ENCODE results near the gene ENPP6.

ENPP6 gene

DNA sequence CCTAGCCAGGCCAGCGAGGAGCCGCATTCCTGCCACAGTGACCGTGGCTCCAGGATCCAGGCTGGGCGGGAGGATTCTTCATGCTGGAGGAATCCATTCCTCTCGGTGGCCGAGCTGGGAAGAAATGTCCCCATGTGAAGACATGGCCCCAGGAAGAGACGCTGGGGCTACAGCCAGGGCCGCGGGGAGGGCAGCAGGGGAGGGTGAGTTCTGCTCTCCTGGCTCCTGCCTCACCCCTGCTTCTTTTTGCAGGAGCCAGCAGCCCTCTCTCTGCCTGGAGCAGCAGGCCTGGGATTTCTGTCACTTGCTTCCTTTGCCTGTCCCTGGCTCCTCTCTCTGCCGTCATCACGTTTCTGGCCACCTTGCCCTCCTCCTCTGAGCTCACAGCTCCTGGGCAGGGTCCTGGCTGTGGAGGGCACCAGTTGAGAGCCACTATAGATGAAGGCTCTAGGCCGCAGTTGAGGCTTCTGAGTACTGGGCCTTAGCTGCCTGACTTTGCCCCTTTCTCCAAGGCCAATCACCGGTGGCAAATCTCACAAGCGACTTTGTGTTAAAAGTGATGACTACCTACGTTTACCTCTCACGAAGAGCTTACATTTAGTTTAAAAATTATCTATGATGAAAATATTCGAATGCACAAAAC lies 48.3 kb downstream of the ENPP6 start:
- H3K27ac ChIP-seq (ENCODE audit: extremely low read depth, low read depth, low read length): no peak overlapping the region
- TF ChIP-seq KLF7 (tag by site-specific recombination; IDR thresholded peaks at IDR 0.05; ENCODE audit: borderline replicate concordance) (no peak), ZNF302 (tag by site-specific recombination; IDR thresholded peaks at IDR 0.05; ENCODE audit: low read depth) (no peak), ZEB2 (tag by site-specific recombination; IDR thresholded peaks at IDR 0.05) (no peak), ZNF501 (tag by site-specific recombination; IDR thresholded peaks at IDR 0.05) (no peak), ZNF239 (tag by site-specific recombination; IDR thresholded peaks at IDR 0.05) (no peak), FEZF1 (tag by site-specific recombination; IDR thresholded peaks at IDR 0.05) (no peak), ZNF701 (tag by site-specific recombination; IDR thresholded peaks at IDR 0.05) (no peak), GLI4 (tag by site-specific recombination; IDR thresholded peaks at IDR 0.05) (no peak), ZNF184 (tag by site-specific recombination; IDR thresholded peaks at IDR 0.05) (no peak), ZNF776 (tag by site-specific recombination; IDR thresholded peaks at IDR 0.05; ENCODE audit: borderline replicate concordance) (no peak), ZNF521 (tag by site-specific recombination; IDR thresholded peaks at IDR 0.05) (no peak), GLIS1 (tag by site-specific recombination; IDR thresholded peaks at IDR 0.05) (no peak)
- TF ChIP-seq, protein P1, sequence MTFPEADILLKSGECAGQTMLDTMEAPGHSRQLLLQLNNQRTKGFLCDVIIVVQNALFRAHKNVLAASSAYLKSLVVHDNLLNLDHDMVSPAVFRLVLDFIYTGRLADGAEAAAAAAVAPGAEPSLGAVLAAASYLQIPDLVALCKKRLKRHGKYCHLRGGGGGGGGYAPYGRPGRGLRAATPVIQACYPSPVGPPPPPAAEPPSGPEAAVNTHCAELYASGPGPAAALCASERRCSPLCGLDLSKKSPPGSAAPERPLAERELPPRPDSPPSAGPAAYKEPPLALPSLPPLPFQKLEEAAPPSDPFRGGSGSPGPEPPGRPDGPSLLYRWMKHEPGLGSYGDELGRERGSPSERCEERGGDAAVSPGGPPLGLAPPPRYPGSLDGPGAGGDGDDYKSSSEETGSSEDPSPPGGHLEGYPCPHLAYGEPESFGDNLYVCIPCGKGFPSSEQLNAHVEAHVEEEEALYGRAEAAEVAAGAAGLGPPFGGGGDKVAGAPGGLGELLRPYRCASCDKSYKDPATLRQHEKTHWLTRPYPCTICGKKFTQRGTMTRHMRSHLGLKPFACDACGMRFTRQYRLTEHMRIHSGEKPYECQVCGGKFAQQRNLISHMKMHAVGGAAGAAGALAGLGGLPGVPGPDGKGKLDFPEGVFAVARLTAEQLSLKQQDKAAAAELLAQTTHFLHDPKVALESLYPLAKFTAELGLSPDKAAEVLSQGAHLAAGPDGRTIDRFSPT (tag by site-specific recombination; IDR thresholded peaks at IDR 0.05): no peak
- CTCF ChIA-PET: interaction anchor here (0.6 to 2.2 kb wide), 3 partner anchors 11 to 550 kb away, joined by 4 to 7 read pairs (median 4); no protein-coding TSS in a partner anchor
- no peaks in the 10 kb centered on the region for H3K36me3 ChIP-seq (ENCODE audit: control insufficient read depth in 2 of 2, insufficient read depth in 1 of 2, low read length in 2 of 2)
- no peaks in the 10 kb centered on the region for H3K9me3 ChIP-seq (ENCODE audit: control insufficient read depth, insufficient read depth, low read depth, low read length)
- POLR2A ChIA-PET: no interaction called here
- H3K4me3 ChIP-seq (ENCODE audit: low read depth, low read length): no peak overlapping the region
- no peaks in the 10 kb centered on the region for H3K4me1 ChIP-seq (ENCODE audit: control insufficient read depth, insufficient read depth, low read length)

DNA sequence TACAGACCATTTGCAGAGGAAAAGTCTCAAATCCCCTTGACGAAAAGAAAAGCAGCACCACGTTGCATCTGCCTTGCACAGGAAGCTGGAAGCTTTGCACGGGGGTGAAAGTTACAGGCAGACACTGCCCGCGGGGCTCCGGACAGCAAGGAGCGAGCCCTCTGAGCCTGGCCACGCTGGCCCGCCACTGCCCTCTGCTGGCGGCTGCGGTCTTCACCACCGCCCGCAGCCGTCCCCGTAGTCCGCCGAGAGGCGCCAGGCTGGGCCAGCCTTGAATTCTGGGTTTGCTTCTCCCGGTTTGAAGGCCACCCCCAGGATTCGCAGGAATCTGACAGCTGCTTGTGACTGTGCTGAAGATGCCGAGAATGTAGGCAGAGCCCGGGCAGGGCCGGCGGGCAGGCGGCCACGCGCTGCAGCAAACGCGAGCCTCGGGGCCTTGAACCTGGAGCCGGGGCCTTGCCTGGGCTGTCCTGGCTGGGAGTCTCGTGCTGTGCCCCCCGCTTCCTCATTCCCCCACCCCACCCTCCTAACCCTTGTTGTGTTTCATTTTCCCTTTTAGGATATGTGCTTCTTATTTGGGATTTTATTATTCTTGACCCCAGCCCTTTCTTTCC lies 49.2 kb downstream of the ENPP6 start:
- no peaks in the 10 kb centered on the region for H3K36me3 ChIP-seq (ENCODE audit: control insufficient read depth in 2 of 2, insufficient read depth in 1 of 2, low read length in 2 of 2)

More for the DNA sequence above, 49.2 kb downstream of the ENPP6 start:
- ChIA-PET CTCF (interaction anchor here (0.6 to 2.2 kb wide), 7 partner anchors 10 to 549 kb away, joined by 3 to 7 read pairs (median 3); no protein-coding TSS in a partner anchor), POLR2A (no interaction called here)
- Histone ChIP-seq H3K9me3 (ENCODE audit: control insufficient read depth, insufficient read depth, low read depth, low read length) (no peaks in the 10 kb centered on the region), H3K4me1 (ENCODE audit: control insufficient read depth, insufficient read depth, low read length) (no peaks in the 10 kb centered on the region), H3K4me3 (ENCODE audit: low read depth, low read length) (no peak overlapping the region), H3K27ac (ENCODE audit: extremely low read depth, low read depth, low read length) (no peak overlapping the region)
- TF ChIP-seq ZNF654 (tag by site-specific recombination; IDR thresholded peaks at IDR 0.05; ENCODE audit: low read depth): peak; percentile 44
- TF ChIP-seq, protein P2, sequence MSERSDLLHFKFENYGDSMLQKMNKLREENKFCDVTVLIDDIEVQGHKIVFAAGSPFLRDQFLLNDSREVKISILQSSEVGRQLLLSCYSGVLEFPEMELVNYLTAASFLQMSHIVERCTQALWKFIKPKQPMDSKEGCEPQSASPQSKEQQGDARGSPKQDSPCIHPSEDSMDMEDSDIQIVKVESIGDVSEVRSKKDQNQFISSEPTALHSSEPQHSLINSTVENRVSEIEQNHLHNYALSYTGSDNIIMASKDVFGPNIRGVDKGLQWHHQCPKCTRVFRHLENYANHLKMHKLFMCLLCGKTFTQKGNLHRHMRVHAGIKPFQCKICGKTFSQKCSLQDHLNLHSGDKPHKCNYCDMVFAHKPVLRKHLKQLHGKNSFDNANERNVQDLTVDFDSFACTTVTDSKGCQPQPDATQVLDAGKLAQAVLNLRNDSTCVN (tag by site-specific recombination; optimal IDR thresholded peaks at IDR 0.05): no peak
- TF ChIP-seq, protein P3, sequence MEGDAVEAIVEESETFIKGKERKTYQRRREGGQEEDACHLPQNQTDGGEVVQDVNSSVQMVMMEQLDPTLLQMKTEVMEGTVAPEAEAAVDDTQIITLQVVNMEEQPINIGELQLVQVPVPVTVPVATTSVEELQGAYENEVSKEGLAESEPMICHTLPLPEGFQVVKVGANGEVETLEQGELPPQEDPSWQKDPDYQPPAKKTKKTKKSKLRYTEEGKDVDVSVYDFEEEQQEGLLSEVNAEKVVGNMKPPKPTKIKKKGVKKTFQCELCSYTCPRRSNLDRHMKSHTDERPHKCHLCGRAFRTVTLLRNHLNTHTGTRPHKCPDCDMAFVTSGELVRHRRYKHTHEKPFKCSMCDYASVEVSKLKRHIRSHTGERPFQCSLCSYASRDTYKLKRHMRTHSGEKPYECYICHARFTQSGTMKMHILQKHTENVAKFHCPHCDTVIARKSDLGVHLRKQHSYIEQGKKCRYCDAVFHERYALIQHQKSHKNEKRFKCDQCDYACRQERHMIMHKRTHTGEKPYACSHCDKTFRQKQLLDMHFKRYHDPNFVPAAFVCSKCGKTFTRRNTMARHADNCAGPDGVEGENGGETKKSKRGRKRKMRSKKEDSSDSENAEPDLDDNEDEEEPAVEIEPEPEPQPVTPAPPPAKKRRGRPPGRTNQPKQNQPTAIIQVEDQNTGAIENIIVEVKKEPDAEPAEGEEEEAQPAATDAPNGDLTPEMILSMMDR (tag by site-specific recombination; IDR thresholded peaks at IDR 0.05): peak; percentile 62

Measured in HEK293 (cell line).